GM12873 (cell line): Measurements from ENCODE around the gene FMN2.

Source experiments
- CTCF ChIP-seq: IDR thresholded peaks from 2 replicates; pipeline ENCODE4 v1.5.1; 2012; ENCODE audit warnings: low read depth, mild to moderate bottlenecking, moderate library complexity, low read length, control low read depth; ENCODE audit not compliant: insufficient read depth; ENCODE audit errors: missing control alignments

FMN2 gene

DNA sequence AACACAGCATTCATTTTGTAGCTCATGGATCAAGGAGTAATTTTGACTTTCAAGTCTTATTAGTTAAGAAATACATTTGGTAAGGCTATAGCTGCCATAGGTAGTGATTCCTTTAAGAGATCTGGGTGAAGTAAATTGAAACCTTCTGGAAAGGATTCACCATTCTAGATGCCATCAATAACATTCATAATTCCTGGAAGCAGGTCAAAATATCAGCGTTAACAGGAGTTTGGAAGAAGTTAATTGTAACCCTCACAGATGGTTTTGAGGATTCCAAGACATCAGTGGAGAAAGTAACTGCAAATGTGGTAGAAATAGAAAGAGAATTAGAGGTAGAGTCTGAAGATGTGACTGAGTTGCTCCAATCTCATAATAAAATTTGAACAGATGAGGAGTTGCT, 303.7 kb downstream of the FMN2 start:
- TF ChIP-seq CTCF, result no peak

GRCh38 chr1:240399381-240399780, 307.7 kb downstream of the FMN2 start:
- no peak for TF ChIP-seq CTCF

- TF ChIP-seq CTCF, result no peak
Measured at GRCh38 chr1:240401731-240402130, 310.0 kb downstream of the FMN2 start.

DNA sequence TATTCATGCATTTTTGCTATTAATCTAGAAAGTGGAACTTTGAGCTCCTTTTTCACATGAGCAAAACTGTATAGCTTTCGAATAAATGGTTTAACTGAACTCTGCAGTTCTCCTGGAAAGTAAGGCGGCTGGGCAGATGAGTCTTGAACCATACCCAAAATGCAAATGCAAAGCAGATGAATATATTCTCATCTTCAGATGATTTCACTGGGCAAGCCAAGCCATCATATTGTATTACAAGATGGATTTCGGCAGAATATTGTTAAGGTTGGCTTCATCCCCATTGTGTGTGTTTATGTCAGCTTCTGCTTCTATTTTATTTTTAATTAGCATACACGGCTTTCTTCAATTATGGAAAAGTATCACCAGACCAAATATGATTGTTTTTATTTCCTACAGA, 310.6 kb downstream of the FMN2 start:
- TF ChIP-seq CTCF, result no peak

- TF ChIP-seq CTCF, result no peak
Measured at GRCh38 chr1:240404286-240404685, 312.6 kb downstream of the FMN2 start.

DNA sequence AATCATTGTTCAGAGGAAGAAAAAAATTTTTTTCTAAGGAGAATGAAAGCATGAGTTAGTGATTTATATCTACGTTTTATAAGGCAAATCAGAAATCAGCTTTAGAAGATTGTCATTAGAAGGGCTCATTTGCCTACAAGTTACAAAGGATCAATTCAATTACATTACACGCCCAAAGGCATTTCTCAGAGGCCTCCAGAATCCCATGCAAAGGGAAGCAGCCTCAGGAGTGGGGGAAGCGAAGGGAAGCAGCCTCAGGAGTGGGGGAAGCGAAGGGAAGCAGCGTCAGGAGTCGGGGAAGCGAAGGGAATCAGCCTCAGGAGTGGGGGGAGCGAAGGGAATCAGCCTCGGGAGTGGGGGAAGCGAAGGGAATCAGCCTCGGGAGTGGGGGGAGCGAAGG, 314.1 kb downstream of the FMN2 start:
- no peak for TF ChIP-seq CTCF

- no peak for TF ChIP-seq CTCF
Measured at GRCh38 chr1:240407407-240407806, 315.7 kb downstream of the FMN2 start.

DNA sequence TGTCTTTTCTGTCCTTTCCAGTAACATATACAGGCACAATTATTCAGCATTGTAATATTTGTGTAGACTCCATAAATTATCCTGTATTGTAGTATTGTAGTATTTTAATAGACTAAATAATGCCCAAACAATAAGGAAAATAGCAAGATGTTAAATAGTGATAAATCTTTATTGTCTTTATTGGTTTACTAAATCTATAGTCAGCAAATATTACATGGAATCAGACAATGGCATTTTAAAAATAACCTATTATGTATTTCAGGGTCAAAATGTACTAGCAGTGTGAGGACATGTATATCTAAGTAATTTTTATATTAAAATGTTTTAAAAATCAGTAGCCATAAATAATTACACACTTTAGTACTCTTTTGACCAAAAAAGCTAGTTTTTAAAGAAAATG, 317.9 kb downstream of the FMN2 start:
- TF ChIP-seq CTCF, result no peak
